ENCODE results near the gene TPRG1L. TPM values are rescaled to one million over a fixed set of nuclear protein-coding genes. Genes with fewer than 3 reads are reported as not detected.
"Not testable (repeated sequence)": the region's sequence is repeated elsewhere in the genome, so short reads cannot be mapped to it uniquely, and the experiment has no call there.

The TPRG1L gene
- total RNA-seq, 2 experiments from 2014 or later, result 6.7 to 7.2 TPM

- H3K36me3 Mint-ChIP-seq (ENCODE audit: low read depth), result no peaks in the 10 kb centered on the region
- ATAC-seq (no peak), DNase-seq (no peak)
- H3K27me3 Mint-ChIP-seq, result peaks cover 16% of the 10 kb centered on the region
- H3K27ac Mint-ChIP-seq, result no peak overlapping the region
- intact Hi-C loops (cut with DNase I, micrococcal nuclease), result no loop called here
- POLR2A ChIA-PET, result no interaction called here
- peaks cover 5% of the 10 kb centered on the region for H3K4me1 Mint-ChIP-seq
- no peak overlapping the region for H3K4me3 Mint-ChIP-seq
- CTCF ChIA-PET, result interaction anchor here (0.6 kb wide), 1 partner anchor 68 kb away, joined by 3 read pairs; no protein-coding TSS in a partner anchor
- no peaks in the 10 kb centered on the region for H3K9me3 Mint-ChIP-seq (ENCODE audit: low read depth)
These were observed 12.7 kb upstream of the TPRG1L start for GRCh38 chr1:3612123-3612522.

- H3K27me3 Mint-ChIP-seq, result peaks cover 12% of the 10 kb centered on the region
- H3K27ac Mint-ChIP-seq, result no peak overlapping the region
- H3K4me1 Mint-ChIP-seq, result peaks cover 15% of the 10 kb centered on the region
- no peak for ATAC-seq
- H3K36me3 Mint-ChIP-seq (ENCODE audit: low read depth), result no peaks in the 10 kb centered on the region
- DNase-seq, result peak; percentile 41
- POLR2A ChIA-PET, result interaction anchor here (0.6 kb wide), 1 partner anchor 1561 kb away, joined by 4 read pairs; no protein-coding TSS in a partner anchor
- CTCF ChIA-PET, result interaction anchor here (0.8 to 1.2 kb wide), 7 partner anchors 16 to 127 kb away, joined by 3 to 4 read pairs (median 3); no protein-coding TSS in a partner anchor
- H3K4me3 Mint-ChIP-seq, result no peak overlapping the region
- H3K9me3 Mint-ChIP-seq (ENCODE audit: low read depth), result no peaks in the 10 kb centered on the region
- intact Hi-C loops (cut with DNase I, micrococcal nuclease), result loop anchor here in 1 of 2 experiments (1.0 kb wide), 1 partner anchor 50 kb away; no protein-coding TSS in a partner anchor
These were observed 9.8 kb upstream of the TPRG1L start for GRCh38 chr1:3614755-3615742.

- no peak overlapping the region for H3K4me3 Mint-ChIP-seq
- intact Hi-C loops (cut with DNase I, micrococcal nuclease), result no loop called here
- H3K9me3 Mint-ChIP-seq (ENCODE audit: low read depth), result no peaks in the 10 kb centered on the region
- no peak overlapping the region for H3K27ac Mint-ChIP-seq
- H3K4me1 Mint-ChIP-seq, result peaks cover 15% of the 10 kb centered on the region
- no peak for DNase-seq
- peaks cover 6% of the 10 kb centered on the region for H3K27me3 Mint-ChIP-seq
- POLR2A ChIA-PET, result no interaction called here
- CTCF ChIA-PET, result no interaction called here
- ATAC-seq, result no peak
- no peaks in the 10 kb centered on the region for H3K36me3 Mint-ChIP-seq (ENCODE audit: low read depth)
These were observed 8.0 kb upstream of the TPRG1L start for GRCh38 chr1:3616861-3617260.

- Mint-ChIP-seq H3K9me3 (ENCODE audit: low read depth) (no peaks in the 10 kb centered on the region), H3K27ac (no peak overlapping the region), H3K4me1 (peaks cover 17% of the 10 kb centered on the region), H3K36me3 (ENCODE audit: low read depth) (no peaks in the 10 kb centered on the region), H3K4me3 (no peak overlapping the region), H3K27me3 (peaks cover 2% of the 10 kb centered on the region)
- DNase-seq (no peak), ATAC-seq (no peak)
- POLR2A ChIA-PET, result no interaction called here
- intact Hi-C loops (cut with DNase I, micrococcal nuclease), result loop anchor here in 1 of 2 experiments (2.0 kb wide), 1 partner anchor 165 kb away; no protein-coding TSS in a partner anchor
- CTCF ChIA-PET, result interaction anchor here (1.0 kb wide), 1 partner anchor 19 kb away, joined by 3 read pairs; no protein-coding TSS in a partner anchor
These were observed 6.9 kb upstream of the TPRG1L start for GRCh38 chr1:3617806-3618345.

- Mint-ChIP-seq H3K27ac (no peak overlapping the region), H3K4me3 (no peak overlapping the region), H3K9me3 (ENCODE audit: low read depth) (no peaks in the 10 kb centered on the region), H3K27me3 (peaks cover 2% of the 10 kb centered on the region), H3K36me3 (ENCODE audit: low read depth) (no peaks in the 10 kb centered on the region), H3K4me1 (peaks cover 23% of the 10 kb centered on the region)
- CTCF ChIA-PET, result interaction anchor here (0.6 to 3.6 kb wide), 15 partner anchors 10 to 167 kb away, joined by 3 to 32 read pairs (median 4); partner anchors contain the start of genes ARHGEF16 and WRAP73
- POLR2A ChIA-PET, result no interaction called here
- intact Hi-C loops (cut with DNase I, micrococcal nuclease), result loop anchor here in 1 of 2 experiments (2.0 kb wide), 1 partner anchor 166 kb away; no protein-coding TSS in a partner anchor
- no peak for DNase-seq
- ATAC-seq, result no peak
These were observed 6.3 kb upstream of the TPRG1L start for GRCh38 chr1:3618531-3618880.

GRCh38 chr1:3618881-3619671 lies 5.7 kb upstream of the TPRG1L start:
- Mint-ChIP-seq H3K27me3 (no peaks in the 10 kb centered on the region), H3K9me3 (ENCODE audit: low read depth) (no peaks in the 10 kb centered on the region), H3K4me1 (peaks cover 29% of the 10 kb centered on the region), H3K4me3 (peak overlapping the region; percentile 22), H3K36me3 (ENCODE audit: low read depth) (no peaks in the 10 kb centered on the region), H3K27ac (no peak overlapping the region)
- POLR2A ChIA-PET, result no interaction called here
- ATAC-seq (peak; percentile 92), DNase-seq (peak; percentile 85)
- CTCF ChIA-PET, result interaction anchor here (0.6 to 3.6 kb wide), 18 partner anchors 10 to 1484 kb away, joined by 3 to 32 read pairs (median 4); partner anchors contain the start of genes ARHGEF16 and WRAP73
- intact Hi-C loops (cut with DNase I, micrococcal nuclease), result loop anchor here (1.0 to 2.0 kb wide), 4 partner anchors 54 to 166 kb away; no protein-coding TSS in a partner anchor

- intact Hi-C loops (cut with DNase I, micrococcal nuclease), result loop anchor here in 1 of 2 experiments (1.0 to 10.0 kb wide), 2 partner anchors 104 to 1096 kb away; partner anchors contain the start of gene PANK4
- DNase-seq, result no peak
- Mint-ChIP-seq H3K27me3 (no peaks in the 10 kb centered on the region), H3K36me3 (ENCODE audit: low read depth) (no peaks in the 10 kb centered on the region), H3K4me1 (peaks cover 33% of the 10 kb centered on the region), H3K27ac (no peak overlapping the region), H3K4me3 (no peak overlapping the region), H3K9me3 (ENCODE audit: low read depth) (no peaks in the 10 kb centered on the region)
- ChIA-PET CTCF (interaction anchor here (1.0 to 3.6 kb wide), 7 partner anchors 16 to 167 kb away, joined by 3 to 32 read pairs (median 5); partner anchors contain the start of genes ARHGEF16 and WRAP73), POLR2A (no interaction called here)
- ATAC-seq, result no peak
These were observed 4.1 kb upstream of the TPRG1L start for GRCh38 chr1:3620708-3621107.

GRCh38 chr1:3621151-3621671 lies 3.6 kb upstream of the TPRG1L start:
- DNase-seq, result peak; percentile 34
- ATAC-seq; H3K27me3 Mint-ChIP-seq; H3K27ac Mint-ChIP-seq; H3K4me3 Mint-ChIP-seq; H3K36me3 Mint-ChIP-seq (ENCODE audit: low read depth); H3K9me3 Mint-ChIP-seq (ENCODE audit: low read depth); POLR2A ChIA-PET: not testable (repeated sequence)
- intact Hi-C loops (cut with DNase I, micrococcal nuclease), result loop anchor here in 1 of 2 experiments (10.0 kb wide), 1 partner anchor 1096 kb away; the partner anchor contains the start of gene PANK4
- CTCF ChIA-PET, result interaction anchor here (0.9 to 3.6 kb wide), 7 partner anchors 46 to 168 kb away, joined by 3 to 32 read pairs (median 3); partner anchors contain the start of gene ARHGEF16
- H3K4me1 Mint-ChIP-seq, result peaks cover 36% of the 10 kb centered on the region

GRCh38 chr1:3622102-3622501 lies 2.7 kb upstream of the TPRG1L start:
- CTCF ChIA-PET, result interaction anchor here (1.1 to 2.1 kb wide), 5 partner anchors 26 to 104 kb away, joined by 3 to 5 read pairs (median 3); no protein-coding TSS in a partner anchor
- H3K27me3 Mint-ChIP-seq; H3K27ac Mint-ChIP-seq; H3K36me3 Mint-ChIP-seq (ENCODE audit: low read depth); DNase-seq; H3K9me3 Mint-ChIP-seq (ENCODE audit: low read depth); ATAC-seq; POLR2A ChIA-PET; H3K4me3 Mint-ChIP-seq: not testable (repeated sequence)
- H3K4me1 Mint-ChIP-seq, result peaks cover 36% of the 10 kb centered on the region
- intact Hi-C loops (cut with DNase I, micrococcal nuclease), result loop anchor here in 1 of 2 experiments (10.0 kb wide), 1 partner anchor 1097 kb away; the partner anchor contains the start of gene PANK4

- no peak for DNase-seq
- Mint-ChIP-seq H3K27me3 (no peaks in the 10 kb centered on the region), H3K9me3 (ENCODE audit: low read depth) (no peaks in the 10 kb centered on the region), H3K4me3 (peak overlapping the region; percentile 89), H3K36me3 (ENCODE audit: low read depth) (no peaks in the 10 kb centered on the region), H3K27ac (no peak overlapping the region), H3K4me1 (peaks cover 36% of the 10 kb centered on the region)
- CTCF ChIA-PET, result interaction anchor here (0.6 to 2.1 kb wide), 7 partner anchors 25 to 170 kb away, joined by 3 to 6 read pairs (median 3); no protein-coding TSS in a partner anchor
- intact Hi-C loops (cut with DNase I, micrococcal nuclease), result loop anchor here (1.0 to 10.0 kb wide), 10 partner anchors 12 to 1099 kb away; partner anchors contain the start of genes WRAP73 (in 2 of the 2), C1orf174 (in 1 of the 2), CEP104 (in 1 of the 2) and DFFB (in 1 of the 2)
- POLR2A ChIA-PET, result no interaction called here
- no peak for ATAC-seq
These were observed 1.2 kb upstream of the TPRG1L start for GRCh38 chr1:3623441-3624199.

Measured in activated CD4-positive, alpha-beta T cell treated with anti-CD3 and anti-CD28 coated beads for 36 hours (primary cell).